Measurements from ENCODE around the gene FAM53B. TPM values are rescaled to one million over a fixed set of nuclear protein-coding genes. Genes with fewer than 3 reads are reported as not detected.
A peak's percentile ranks its signal among the peaks of the same experiment; 100 is the strongest.

The FAM53B gene
- polyA plus RNA-seq, 1 of the 3 experiments (the other 2 are of a cell fraction) = 5.6 TPM

DNA sequence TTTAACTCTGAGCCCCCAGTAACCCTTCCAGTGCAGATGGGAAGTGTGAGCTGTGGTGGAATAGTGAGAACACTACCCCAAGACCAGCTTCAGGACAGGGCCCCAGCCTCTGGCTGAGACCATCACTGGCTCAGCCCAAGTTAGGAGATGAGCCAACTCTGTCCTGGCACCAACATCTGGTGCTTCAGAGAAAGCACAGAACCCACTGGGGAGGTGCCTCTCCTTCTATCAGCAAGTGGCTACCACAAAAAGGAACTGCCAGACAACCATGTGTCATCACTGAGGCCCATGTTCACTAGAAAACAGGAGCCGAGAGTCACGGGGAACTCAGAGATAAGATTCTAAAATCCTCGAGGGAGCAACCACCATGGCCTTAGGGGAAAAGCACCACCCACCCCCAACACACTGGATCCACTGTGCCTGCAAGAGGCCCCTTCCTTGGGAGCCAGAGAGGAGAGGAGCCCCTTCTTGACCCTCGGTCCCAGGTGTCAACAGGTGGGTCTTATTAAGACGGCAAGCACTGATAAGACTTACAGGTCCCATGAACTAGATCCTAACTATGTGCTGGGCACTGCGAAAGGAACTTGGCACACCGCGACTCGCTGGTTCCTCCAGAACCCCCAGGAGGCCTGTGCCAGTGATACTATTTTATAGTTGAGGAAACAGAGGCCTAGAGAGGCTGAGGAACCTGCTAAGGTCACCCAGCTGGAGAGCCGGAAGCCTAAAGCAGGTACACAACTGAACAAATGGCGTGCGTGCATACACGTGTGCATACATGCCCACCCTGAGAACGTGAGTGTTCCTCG lies 102.7 kb downstream of the FAM53B start:
- H3K27ac ChIP-seq (ENCODE audit: low read depth in 2 of 2, low read length in 1 of 2) = peak overlapping the region in 1 of 2 experiments; percentile 72; a peak in 1 of 4 replicates
- TF ChIP-seq, protein P1, sequence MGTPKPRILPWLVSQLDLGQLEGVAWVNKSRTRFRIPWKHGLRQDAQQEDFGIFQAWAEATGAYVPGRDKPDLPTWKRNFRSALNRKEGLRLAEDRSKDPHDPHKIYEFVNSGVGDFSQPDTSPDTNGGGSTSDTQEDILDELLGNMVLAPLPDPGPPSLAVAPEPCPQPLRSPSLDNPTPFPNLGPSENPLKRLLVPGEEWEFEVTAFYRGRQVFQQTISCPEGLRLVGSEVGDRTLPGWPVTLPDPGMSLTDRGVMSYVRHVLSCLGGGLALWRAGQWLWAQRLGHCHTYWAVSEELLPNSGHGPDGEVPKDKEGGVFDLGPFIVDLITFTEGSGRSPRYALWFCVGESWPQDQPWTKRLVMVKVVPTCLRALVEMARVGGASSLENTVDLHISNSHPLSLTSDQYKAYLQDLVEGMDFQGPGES (IDR thresholded peaks at IDR 0.05; ENCODE audit: low read depth, low read length) = no peak
- peak; percentile 62 for TF ChIP-seq MXI1 (IDR thresholded peaks at IDR 0.05; ENCODE audit: low read depth, low read length)
- TF ChIP-seq TCF12 (IDR thresholded peaks at IDR 0.05) = peak; percentile 51; the same call in 1 of the 2 replicates
- peaks cover 3 to 50% of the 10 kb centered on the region in 2 experiments; a peak in 2 of 4 replicates for H3K4me1 ChIP-seq (ENCODE audit: control insufficient read depth in 1 of 2, insufficient read depth in 2 of 2, low read depth in 1 of 2, low read length in 1 of 2)
- H3K27me3 ChIP-seq (ENCODE audit: insufficient read depth) = no peaks in the 10 kb centered on the region
- ChIA-PET CTCF (interaction anchor here (4.1 kb wide), 1 partner anchor 100 kb away, joined by 13 read pairs; no protein-coding TSS in a partner anchor), POLR2A (no interaction called here)
- H3K9me2 ChIP-seq = no peaks in the 10 kb centered on the region
- WGBS (ENCODE audit: low lambda C conversion rate) = 70% methylated on average over 13 of the region's 15 CpGs
- H3K9ac ChIP-seq = no peak overlapping the region
- DNase-seq = peak; percentile 65
- H3K36me3 ChIP-seq (replicated peaks in 1 of 2; ENCODE audit: control insufficient read depth in 1 of 2, insufficient read depth in 2 of 2, low read length in 1 of 2) = no peaks in the 10 kb centered on the region
- H2AFZ ChIP-seq (ENCODE audit: low read depth) = no peak overlapping the region
- H3K79me2 ChIP-seq (ENCODE audit: insufficient read depth) = no peaks in the 10 kb centered on the region
- H3F3A ChIP-seq (replicated peaks; ENCODE audit: insufficient read depth) = no peaks in the 10 kb centered on the region
- H3K9me3 ChIP-seq = no peaks in the 10 kb centered on the region
- no peak overlapping the region for H3K4me2 ChIP-seq
- no peaks in the 10 kb centered on the region; the same call in 1 of the 2 replicates for H4K20me1 ChIP-seq (ENCODE audit: insufficient read depth)
- H3K4me3 ChIP-seq (ENCODE audit: low read depth in 2 of 2, low read length in 1 of 2) = no peak overlapping the region

DNA sequence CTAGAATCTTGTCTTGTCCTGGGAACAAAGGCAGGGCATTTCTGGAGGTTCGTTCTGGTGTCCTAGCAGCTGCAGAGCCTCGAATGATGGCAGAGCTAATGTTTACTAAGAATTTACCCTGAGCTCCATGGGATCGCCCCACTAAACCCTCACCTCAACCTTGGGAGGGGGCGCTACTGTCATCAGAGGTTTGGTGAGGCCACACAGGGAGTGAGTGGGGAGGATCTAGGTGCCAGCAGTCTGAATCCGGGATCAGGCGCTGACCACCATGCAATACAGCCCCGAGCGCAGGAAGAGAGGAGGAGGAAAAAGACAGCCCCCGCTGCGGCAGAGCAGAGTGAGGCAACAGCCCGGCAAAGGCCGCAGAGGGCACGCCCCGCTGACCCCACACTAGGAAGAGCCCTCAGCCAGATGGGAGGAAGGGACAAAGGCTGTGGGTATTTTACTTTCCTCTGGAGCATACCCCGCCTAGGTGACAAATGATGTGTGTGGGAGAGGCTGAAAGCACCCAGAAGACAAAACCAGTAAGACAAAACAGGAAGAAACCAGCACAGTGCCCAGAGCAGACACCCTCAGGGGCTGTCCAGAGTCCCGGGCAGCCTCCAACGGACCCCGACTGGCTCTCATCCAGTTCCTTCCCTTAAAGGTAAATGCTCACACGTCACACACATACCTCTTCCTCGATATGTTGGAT lies 103.5 kb downstream of the FAM53B start:
- TF ChIP-seq TAF1 (IDR thresholded peaks at IDR 0.05; ENCODE audit: borderline replicate concordance, low read depth, low read length) = no peak
- no peak for TF ChIP-seq GABPA (IDR thresholded peaks at IDR 0.05; ENCODE audit: low read depth)
- TF ChIP-seq RAD21 (IDR thresholded peaks at IDR 0.05; ENCODE audit: low read length) = no peak
- TF ChIP-seq, protein P2, sequence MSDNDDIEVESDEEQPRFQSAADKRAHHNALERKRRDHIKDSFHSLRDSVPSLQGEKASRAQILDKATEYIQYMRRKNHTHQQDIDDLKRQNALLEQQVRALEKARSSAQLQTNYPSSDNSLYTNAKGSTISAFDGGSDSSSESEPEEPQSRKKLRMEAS (IDR thresholded peaks at IDR 0.05; ENCODE audit: low read depth) = no peak
- no peak for TF ChIP-seq YY1 (IDR thresholded peaks at IDR 0.05; ENCODE audit: low read depth)
- TF ChIP-seq, protein P3, sequence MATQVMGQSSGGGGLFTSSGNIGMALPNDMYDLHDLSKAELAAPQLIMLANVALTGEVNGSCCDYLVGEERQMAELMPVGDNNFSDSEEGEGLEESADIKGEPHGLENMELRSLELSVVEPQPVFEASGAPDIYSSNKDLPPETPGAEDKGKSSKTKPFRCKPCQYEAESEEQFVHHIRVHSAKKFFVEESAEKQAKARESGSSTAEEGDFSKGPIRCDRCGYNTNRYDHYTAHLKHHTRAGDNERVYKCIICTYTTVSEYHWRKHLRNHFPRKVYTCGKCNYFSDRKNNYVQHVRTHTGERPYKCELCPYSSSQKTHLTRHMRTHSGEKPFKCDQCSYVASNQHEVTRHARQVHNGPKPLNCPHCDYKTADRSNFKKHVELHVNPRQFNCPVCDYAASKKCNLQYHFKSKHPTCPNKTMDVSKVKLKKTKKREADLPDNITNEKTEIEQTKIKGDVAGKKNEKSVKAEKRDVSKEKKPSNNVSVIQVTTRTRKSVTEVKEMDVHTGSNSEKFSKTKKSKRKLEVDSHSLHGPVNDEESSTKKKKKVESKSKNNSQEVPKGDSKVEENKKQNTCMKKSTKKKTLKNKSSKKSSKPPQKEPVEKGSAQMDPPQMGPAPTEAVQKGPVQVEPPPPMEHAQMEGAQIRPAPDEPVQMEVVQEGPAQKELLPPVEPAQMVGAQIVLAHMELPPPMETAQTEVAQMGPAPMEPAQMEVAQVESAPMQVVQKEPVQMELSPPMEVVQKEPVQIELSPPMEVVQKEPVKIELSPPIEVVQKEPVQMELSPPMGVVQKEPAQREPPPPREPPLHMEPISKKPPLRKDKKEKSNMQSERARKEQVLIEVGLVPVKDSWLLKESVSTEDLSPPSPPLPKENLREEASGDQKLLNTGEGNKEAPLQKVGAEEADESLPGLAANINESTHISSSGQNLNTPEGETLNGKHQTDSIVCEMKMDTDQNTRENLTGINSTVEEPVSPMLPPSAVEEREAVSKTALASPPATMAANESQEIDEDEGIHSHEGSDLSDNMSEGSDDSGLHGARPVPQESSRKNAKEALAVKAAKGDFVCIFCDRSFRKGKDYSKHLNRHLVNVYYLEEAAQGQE (IDR thresholded peaks at IDR 0.05; ENCODE audit: low read depth, low read length) = no peak
- TF ChIP-seq, protein P1 (IDR thresholded peaks at IDR 0.05; ENCODE audit: low read depth, low read length) = no peak
- TF ChIP-seq SIN3A (IDR thresholded peaks at IDR 0.05; ENCODE audit: borderline replicate concordance, low read depth, low read length) = no peak
- TF ChIP-seq, protein P4, sequence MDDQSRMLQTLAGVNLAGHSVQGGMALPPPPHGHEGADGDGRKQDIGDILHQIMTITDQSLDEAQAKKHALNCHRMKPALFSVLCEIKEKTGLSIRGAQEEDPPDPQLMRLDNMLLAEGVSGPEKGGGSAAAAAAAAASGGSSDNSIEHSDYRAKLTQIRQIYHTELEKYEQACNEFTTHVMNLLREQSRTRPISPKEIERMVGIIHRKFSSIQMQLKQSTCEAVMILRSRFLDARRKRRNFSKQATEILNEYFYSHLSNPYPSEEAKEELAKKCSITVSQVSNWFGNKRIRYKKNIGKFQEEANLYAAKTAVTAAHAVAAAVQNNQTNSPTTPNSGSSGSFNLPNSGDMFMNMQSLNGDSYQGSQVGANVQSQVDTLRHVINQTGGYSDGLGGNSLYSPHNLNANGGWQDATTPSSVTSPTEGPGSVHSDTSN (IDR thresholded peaks at IDR 0.05) = no peak
- TF ChIP-seq, protein P5, sequence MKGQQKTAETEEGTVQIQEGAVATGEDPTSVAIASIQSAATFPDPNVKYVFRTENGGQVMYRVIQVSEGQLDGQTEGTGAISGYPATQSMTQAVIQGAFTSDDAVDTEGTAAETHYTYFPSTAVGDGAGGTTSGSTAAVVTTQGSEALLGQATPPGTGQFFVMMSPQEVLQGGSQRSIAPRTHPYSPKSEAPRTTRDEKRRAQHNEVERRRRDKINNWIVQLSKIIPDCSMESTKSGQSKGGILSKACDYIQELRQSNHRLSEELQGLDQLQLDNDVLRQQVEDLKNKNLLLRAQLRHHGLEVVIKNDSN (IDR thresholded peaks at IDR 0.05; ENCODE audit: borderline replicate concordance, low read depth) = no peak
- no peak for TF ChIP-seq EZH2phosphoT487 (IDR thresholded peaks at IDR 0.05; ENCODE audit: borderline replicate concordance, low read depth)
- no peak for TF ChIP-seq NRF1 (IDR thresholded peaks at IDR 0.05; ENCODE audit: low read depth, low read length)
- no peak for TF ChIP-seq FOXJ3 (CRISPR knock-in tag; IDR thresholded peaks at IDR 0.05)
- no peaks in the 10 kb centered on the region for H3K9me2 ChIP-seq
- no peaks in the 10 kb centered on the region for H3K79me2 ChIP-seq (ENCODE audit: insufficient read depth)
- CTCF ChIA-PET = interaction anchor here (1.0 to 4.1 kb wide), 2 partner anchors 21 to 101 kb away, joined by 3 to 13 read pairs; no protein-coding TSS in a partner anchor
- no peak overlapping the region for H3K4me2 ChIP-seq
- peak overlapping the region in 1 of 2 experiments; percentile 72; a peak in 1 of 4 replicates for H3K27ac ChIP-seq (ENCODE audit: low read depth in 2 of 2, low read length in 1 of 2)
- H3K9me3 ChIP-seq = no peaks in the 10 kb centered on the region
- H3K27me3 ChIP-seq (ENCODE audit: insufficient read depth) = no peaks in the 10 kb centered on the region
- no peak overlapping the region for H2AFZ ChIP-seq (ENCODE audit: low read depth)
- no peak overlapping the region for H3K4me3 ChIP-seq (ENCODE audit: low read depth in 2 of 2, low read length in 1 of 2)
- 92% methylated on average over 19 of the region's 20 CpGs for WGBS (ENCODE audit: low lambda C conversion rate)
- no peaks in the 10 kb centered on the region for H3K36me3 ChIP-seq (replicated peaks in 1 of 2; ENCODE audit: control insufficient read depth in 1 of 2, insufficient read depth in 2 of 2, low read length in 1 of 2)
- POLR2A ChIA-PET = no interaction called here
- H3F3A ChIP-seq (replicated peaks; ENCODE audit: insufficient read depth) = no peaks in the 10 kb centered on the region
- no peaks in the 10 kb centered on the region; the same call in 1 of the 2 replicates for H4K20me1 ChIP-seq (ENCODE audit: insufficient read depth)
- H3K4me1 ChIP-seq (ENCODE audit: control insufficient read depth in 1 of 2, insufficient read depth in 2 of 2, low read depth in 1 of 2, low read length in 1 of 2) = peaks cover 0 to 42% of the 10 kb centered on the region in 2 experiments; a peak in 1 of 4 replicates
- no peak for DNase-seq
- no peak overlapping the region for H3K9ac ChIP-seq
